Heart left ventricle (tissue), 16 donors: ENCODE results near the gene DNAJA4. TPM values are rescaled to one million over a fixed set of nuclear protein-coding genes. Genes with fewer than 3 reads are reported as not detected.

Source experiments
- ATAC-seq, 4 donors: fragments of 200-7000 bp; cut with Tn5 transposase; one replicate each; pipeline ENCODE4 v1.9.1; 2020 to 2022; ENCODE audit warnings: moderate library complexity in 4 of 4, mild to moderate bottlenecking in 3 of 4, moderate number of reproducible peaks in 1 of 4
- DNase-seq, 5 donors: peaks; one replicate each; pipeline ENCODE4 v3.0.0-alpha.2; 2020
- H3K27ac ChIP-seq, 12 donors: fragments of 200-600 bp; sonication (generic) in 4 of 12; one replicate each; pipeline versions ENCODE4 v1.5.0 to v1.8.0; 2016 to 2022; ENCODE audit warnings: mild to moderate bottlenecking in 2 of 12
- H3K27me3 ChIP-seq, 9 donors: fragments of 200-600 bp; sonication (generic) in 2 of 9; one replicate each; pipeline versions ENCODE4 v1.5.1 to v1.8.0; 2016 to 2022; ENCODE audit warnings: mild to moderate bottlenecking in 3 of 9
- H3K36me3 ChIP-seq, 9 donors: fragments of 200-600 bp; sonication (generic) in 2 of 9; one replicate each; pipeline versions ENCODE4 v1.5.0 to v1.8.0; 2018 to 2022; ENCODE audit warnings: mild to moderate bottlenecking in 2 of 9
- H3K4me1 ChIP-seq, 12 donors: fragments of 200-600 bp; sonication (generic) in 4 of 12; one replicate each; pipeline versions ENCODE4 v1.5.0 to v1.8.0; 2016 to 2022; ENCODE audit warnings: mild to moderate bottlenecking in 3 of 12
- H3K4me3 ChIP-seq, 12 donors: fragments of 200-600 bp; sonication (generic) in 4 of 12; one replicate each; pipeline versions ENCODE4 v1.5.0 to v1.8.0; 2017 to 2022; ENCODE audit warnings: mild to moderate bottlenecking in 9 of 12, moderate library complexity in 4 of 12
- H3K9me3 ChIP-seq, 12 donors: fragments of 200-600 bp; sonication (generic) in 4 of 12; one replicate each; pipeline versions ENCODE4 v1.5.0 to v1.8.0; 2016 to 2022; ENCODE audit warnings: mild to moderate bottlenecking in 1 of 12
- CTCF ChIP-seq, 12 donors: fragments of 200-600 bp; sonication (generic) in 4 of 12; IDR thresholded peaks; one replicate each; pipeline versions ENCODE4 v1.5.0 to v1.8.0; 2018 to 2022; ENCODE audit warnings: antibody characterized with exemption in 12 of 12, mild to moderate bottlenecking in 5 of 12
- POLR2A ChIP-seq, 2 donors: fragments of 450-650 bp; IDR thresholded peaks; one replicate each; pipeline ENCODE4 v1.6.1; 2017; ENCODE audit warnings: antibody characterized with exemption in 2 of 2, mild to moderate bottlenecking in 2 of 2, moderate library complexity in 2 of 2
- WGBS, 4 donors: extraction: QIAGEN DNeasy Blood & Tissue Kit in 2 of 4; methylation state at CpG; one replicate each; pipeline versions ENCODE4 v1.1.5 to v1.1.7; 2013 to 2018; 5-methylcytosine and 5-hydroxymethylcytosine counted together
- intact Hi-C, 10 donors: fragments of 100-400 bp; cut with DNase I; formaldehyde crosslinking; loops; one replicate each; pipeline versions ENCODE4 v1.11.1 to v1.14.2; 2022
- polyA plus RNA-seq, 2 donors: library from polyadenylated mRNA; stranded (reverse); fragments of 200-250 nt; gene quantifications; one replicate each; pipeline ENCODE4 v1.2.3, GENCODE V29; 2013
- total RNA-seq, 9 donors: library from RNA; depleted of rRNA in 2 of 9; stranded (reverse); fragments of >200 nt in 2 of 9; fragmentation: NEBNext Ultra II Directional in 3 of 9; extraction: Animal tissue kit (Norgen Biotek cat#: 25700) in 3 of 9; gene quantifications; one replicate each; pipeline versions ENCODE4 v1.1.0 to v1.2.4, GENCODE V29; 2016 to 2023
- donor health status: ischemic (EF 13 %, LVEDD 7.1; RV severe dilation, severe dysfunction).
- donor health status: healthy with polysubstance abuse.
- donor health status: DM: no; HTN: yes; CAD: no.
- donor health status: DM: no; HTN: no; CAD: no.
- donor health status: ischemic (EF 25% LVEDD 6.9; RV normal size, moderate dysfunction).
- donor health status: ischemic (EF 25% LVEDD 5.7; RV mildly dilated, moderate dysfunction).
- donor health status: healthy.
- donor health status: DM: yes; HTN: yes; CAD: no.
- donor health status: ischemic (EF 35%, LVEDD 5.7; RV mildly dilated, moderate dysfunction).
- donor health status: nonischemic (EF 11% LVEDD 7.7; RV severe dilation, severe dysfunction).
- donor health status: DM: yes; HTN: yes; CAD: no.
- donor health status: PGD.
- donor health status: ischemic (EF 29% LVEDD 5.4; RV normal size, mild dysfunction).
- donor health status: nonischemic (EF 23%, LVEDD 6.1; RV moderate dilation, normal function).

Gene DNAJA4
- total and polyA plus RNA-seq, 11 donors = 62.3 to 503 (median 94.6) TPM

- TF ChIP-seq POLR2A (IDR thresholded peaks at IDR 0.05) (no peak), CTCF (IDR thresholded peaks at IDR 0.05) (no peak)
- Histone ChIP-seq H3K4me3 (no peak overlapping the region), H3K27ac (no peak overlapping the region), H3K9me3 (no peaks in the 10 kb centered on the region), H3K27me3 (peaks cover 0 to 7% (median 0%) of the 10 kb centered on the region in 9 donors), H3K4me1 (peaks cover 0 to 8% (median 0%) of the 10 kb centered on the region in 12 donors), H3K36me3 (no peaks in the 10 kb centered on the region)
- DNase-seq (peak in 1 of 5 donors; percentile 18), ATAC-seq (no peak)
- WGBS, 4 donors = 77 to 89% (median 85%) methylated on average over 5 of the region's 5 CpGs
- intact Hi-C loops = loop anchor here in 2 of 10 donors (5.0 to 10.0 kb wide), 2 partner anchors 109 to 172 kb away; no protein-coding TSS in a partner anchor
These were observed 48.6 kb downstream of the DNAJA4 start for GRCh38 chr15:78312957-78313356.

- intact Hi-C loops = loop anchor here in 2 of 10 donors (5.0 to 10.0 kb wide), 2 partner anchors 109 to 171 kb away; no protein-coding TSS in a partner anchor
- no peak for ATAC-seq
- no peaks in the 10 kb centered on the region for H3K36me3 ChIP-seq
- peaks cover 0 to 7% (median 0%) of the 10 kb centered on the region in 9 donors for H3K27me3 ChIP-seq
- TF ChIP-seq POLR2A (IDR thresholded peaks at IDR 0.05) (no peak), CTCF (IDR thresholded peaks at IDR 0.05) (no peak)
- H3K4me1 ChIP-seq = peaks cover 0 to 4% (median 0%) of the 10 kb centered on the region in 12 donors
- H3K9me3 ChIP-seq = no peaks in the 10 kb centered on the region
- no peak overlapping the region for H3K27ac ChIP-seq
- 73 to 81% (median 77%) methylated on average over 7 to 8 of the region's 8 CpGs for WGBS, 4 donors
- no peak overlapping the region for H3K4me3 ChIP-seq
- peak in 1 of 5 donors; percentile 4 for DNase-seq
These were observed 49.0 kb downstream of the DNAJA4 start for GRCh38 chr15:78313383-78313782.

GRCh38 chr15:78314181-78314581, 49.8 kb downstream of the DNAJA4 start:
- Histone ChIP-seq H3K36me3 (no peaks in the 10 kb centered on the region), H3K9me3 (no peaks in the 10 kb centered on the region), H3K27ac (no peak overlapping the region), H3K4me3 (no peak overlapping the region), H3K27me3 (peaks cover 0 to 7% (median 0%) of the 10 kb centered on the region in 9 donors), H3K4me1 (no peaks in the 10 kb centered on the region)
- 68 to 84% (median 73%) methylated on average over 7 of the region's 7 CpGs for WGBS, 4 donors
- DNase-seq (peak in 1 of 5 donors; percentile 5), ATAC-seq (no peak)
- intact Hi-C loops = loop anchor here in 2 of 10 donors (5.0 to 10.0 kb wide), 2 partner anchors 108 to 171 kb away; no protein-coding TSS in a partner anchor
- TF ChIP-seq POLR2A (IDR thresholded peaks at IDR 0.05) (no peak), CTCF (IDR thresholded peaks at IDR 0.05) (no peak)

- Histone ChIP-seq H3K4me1 (no peaks in the 10 kb centered on the region), H3K36me3 (no peaks in the 10 kb centered on the region), H3K9me3 (no peaks in the 10 kb centered on the region), H3K27ac (no peak overlapping the region), H3K4me3 (no peak overlapping the region), H3K27me3 (peaks cover 0 to 5% (median 0%) of the 10 kb centered on the region in 9 donors)
- 75 to 86% (median 78%) methylated on average over 6 to 7 of the region's 7 CpGs for WGBS, 4 donors
- ATAC-seq (no peak), DNase-seq (peak in 1 of 5 donors; percentile 12)
- no peak for TF ChIP-seq CTCF (IDR thresholded peaks at IDR 0.05)
- no peak for TF ChIP-seq POLR2A (IDR thresholded peaks at IDR 0.05)
- intact Hi-C loops = loop anchor here in 1 of 10 donors (10.0 kb wide), 1 partner anchor 169 kb away; no protein-coding TSS in a partner anchor
These were observed 51.4 kb downstream of the DNAJA4 start for GRCh38 chr15:78315686-78316282.
